Sigmoid colon (tissue), 7 donors: ENCODE data around the gene FAM78B. TPM values are rescaled to one million over a fixed set of nuclear protein-coding genes. Genes with fewer than 3 reads are reported as not detected.

ENCODE experiments used
- DNase-seq: peaks from one replicate; pipeline ENCODE4 v3.0.0-alpha.2; 2019
- H3K27ac ChIP-seq, 4 donors: fragments of 200-600 bp; sonication (generic); one replicate each; pipeline ENCODE4 v1.5.1; 2016 to 2019; ENCODE audit warnings: mild to moderate bottlenecking in 1 of 4
- H3K27me3 ChIP-seq, 3 donors: fragments of 200-600 bp; sonication (generic); one replicate each; pipeline ENCODE4 v1.5.1; 2019; ENCODE audit warnings: mild to moderate bottlenecking in 1 of 3
- H3K36me3 ChIP-seq, 4 donors: fragments of 200-600 bp; sonication (generic); one replicate each; pipeline ENCODE4 v1.5.1; 2016 to 2019
- H3K4me1 ChIP-seq, 4 donors: fragments of 200-600 bp; sonication (generic); one replicate each; pipeline ENCODE4 v1.5.1; 2017 to 2019
- H3K4me3 ChIP-seq, 4 donors: fragments of 200-600 bp; sonication (generic); one replicate each; pipeline ENCODE4 v1.5.1; 2017 to 2019; ENCODE audit warnings: mild to moderate bottlenecking in 2 of 4, moderate library complexity in 1 of 4
- H3K9me3 ChIP-seq, 4 donors: fragments of 200-600 bp in 3 of 4; sonication (generic) in 3 of 4; one replicate each; pipeline versions ENCODE4 v1.5.1 to v1.6.1; 2013 to 2019
- CTCF ChIP-seq, 4 experiments: fragments of 450-650 bp in 3 of 4; fragments of 200-600 bp in 1 of 4; IDR thresholded peaks; one replicate each; pipeline ENCODE4 v1.5.1; 2016 to 2019; ENCODE audit warnings: antibody characterized with exemption in 4 of 4, mild to moderate bottlenecking in 3 of 4, moderate library complexity in 2 of 4
- EP300 ChIP-seq, 4 donors: sonication (generic); formaldehyde crosslinking; IDR thresholded peaks; one replicate each; pipeline ENCODE4 v1.6.1; 2017; ENCODE audit warnings: antibody characterized with exemption in 4 of 4
- POLR2A ChIP-seq, 2 donors: fragments of 450-650 bp; IDR thresholded peaks; one replicate each; pipeline ENCODE4 v1.6.1; 2016; ENCODE audit warnings: antibody characterized with exemption in 2 of 2, mild to moderate bottlenecking in 2 of 2, moderate library complexity in 2 of 2
- POLR2AphosphoS5 ChIP-seq, 4 donors: sonication (generic); formaldehyde crosslinking; IDR thresholded peaks; one replicate each; pipeline ENCODE4 v1.6.1; 2017; ENCODE audit warnings: antibody characterized with exemption in 4 of 4
- WGBS, 2 donors: extraction: QIAGEN DNeasy Blood & Tissue Kit; methylation state at CpG; one replicate each; pipeline ENCODE4 v1.1.7; 2013; 5-methylcytosine and 5-hydroxymethylcytosine counted together
- intact Hi-C: fragments of 100-400 bp; cut with DNase I; formaldehyde crosslinking; loops from one replicate; pipeline ENCODE4 v1.15.1; 2023
- polyA plus RNA-seq, 3 donors: library from polyadenylated mRNA; stranded (reverse); fragments of 200-250 nt; gene quantifications; one replicate each; pipeline ENCODE4 v1.2.3, GENCODE V29; 2013
- total RNA-seq, 4 donors: library from RNA; depleted of rRNA; stranded (reverse); fragments of >200 nt; gene quantifications; one replicate each; pipeline ENCODE4 v1.1.0, GENCODE V29; 2016
- donor health status: healthy with polysubstance abuse.
- donor health status: Bipolar disorder and iron deficiency.
- donor health status: healthy.

Gene FAM78B
- total and polyA plus RNA-seq, 7 donors: 0.23 to 5.4 (median 2.0) TPM

- WGBS, 2 donors: 20 to 52% methylated on average over 2 of the region's 2 CpGs
Observed at GRCh38 chr1:166172106-166172505, 5.3 kb upstream of the FAM78B start.

GRCh38 chr1:166170726-166171125, 3.9 kb upstream of the FAM78B start:
- H3K9me3 ChIP-seq: no peaks in the 10 kb centered on the region
- no peak overlapping the region for H3K27ac ChIP-seq
- peak; percentile 6 to 46 (median 20) for TF ChIP-seq POLR2AphosphoS5 (IDR thresholded peaks at IDR 0.05)
- no peak for TF ChIP-seq CTCF (IDR thresholded peaks at IDR 0.05)
- TF ChIP-seq POLR2A (IDR thresholded peaks at IDR 0.05): no peak
- TF ChIP-seq EP300 (IDR thresholded peaks at IDR 0.05): no peak
- WGBS, 2 donors: 24 to 63% methylated on average over 2 of the region's 2 CpGs
- H3K27me3 ChIP-seq: no peaks in the 10 kb centered on the region
- H3K36me3 ChIP-seq: no peaks in the 10 kb centered on the region
- H3K4me3 ChIP-seq: no peak overlapping the region
- intact Hi-C loops: no loop called here
- peaks cover 0 to 13% (median 10%) of the 10 kb centered on the region in 4 donors for H3K4me1 ChIP-seq
- DNase-seq: no peak

More at GRCh38 chr1:166172106-166172505, 5.3 kb upstream of the FAM78B start:
- DNase-seq: no peak
- Histone ChIP-seq H3K36me3 (no peaks in the 10 kb centered on the region), H3K4me1 (peaks cover 0 to 7% (median 6%) of the 10 kb centered on the region in 4 donors), H3K27ac (no peak overlapping the region), H3K9me3 (no peaks in the 10 kb centered on the region), H3K27me3 (no peaks in the 10 kb centered on the region), H3K4me3 (no peak overlapping the region)
- no peak for TF ChIP-seq CTCF (IDR thresholded peaks at IDR 0.05)
- TF ChIP-seq POLR2AphosphoS5 (IDR thresholded peaks at IDR 0.05): no peak
- no peak for TF ChIP-seq EP300 (IDR thresholded peaks at IDR 0.05)
- intact Hi-C loops: no loop called here

GRCh38 chr1:166170075-166170474, 3.3 kb upstream of the FAM78B start:
- DNase-seq: no peak
- WGBS, 2 donors: 73 to 75% methylated on average over 2 of the region's 2 CpGs
- intact Hi-C loops: no loop called here
- TF ChIP-seq POLR2AphosphoS5 (IDR thresholded peaks at IDR 0.05): no peak
- no peak for TF ChIP-seq CTCF (IDR thresholded peaks at IDR 0.05)
- no peak for TF ChIP-seq POLR2A (IDR thresholded peaks at IDR 0.05)
- Histone ChIP-seq H3K4me3 (no peak overlapping the region), H3K27me3 (no peaks in the 10 kb centered on the region), H3K36me3 (no peaks in the 10 kb centered on the region), H3K9me3 (no peaks in the 10 kb centered on the region), H3K27ac (peak overlapping the region in 1 of 4 donors; percentile 41), H3K4me1 (peaks cover 0 to 20% (median 16%) of the 10 kb centered on the region in 4 donors)

- H3K4me3 ChIP-seq: no peak overlapping the region
- H3K9me3 ChIP-seq: no peaks in the 10 kb centered on the region
- no peak overlapping the region for H3K27ac ChIP-seq
- TF ChIP-seq POLR2A (IDR thresholded peaks at IDR 0.05) (no peak), EP300 (IDR thresholded peaks at IDR 0.05) (no peak), CTCF (IDR thresholded peaks at IDR 0.05) (no peak), POLR2AphosphoS5 (IDR thresholded peaks at IDR 0.05) (no peak)
- no peaks in the 10 kb centered on the region for H3K36me3 ChIP-seq
- H3K4me1 ChIP-seq: peaks cover 0 to 27% (median 21%) of the 10 kb centered on the region in 4 donors
- DNase-seq: no peak
- no peaks in the 10 kb centered on the region for H3K27me3 ChIP-seq
- WGBS, 2 donors: 69% methylated on average over 3 of the region's 3 CpGs
- intact Hi-C loops: loop anchor here (5.0 to 10.0 kb wide), 2 partner anchors 242 to 574 kb away; no protein-coding TSS in a partner anchor
Observed at GRCh38 chr1:166169182-166169581, 2.4 kb upstream of the FAM78B start.

GRCh38 chr1:166167572-166167925, 748 bp upstream of the FAM78B start:
- peak overlapping the region; percentile 56 to 83 (median 73) for H3K27ac ChIP-seq
- H3K4me1 ChIP-seq: peaks cover 0 to 27% (median 21%) of the 10 kb centered on the region in 4 donors
- no peaks in the 10 kb centered on the region for H3K36me3 ChIP-seq
- intact Hi-C loops: loop anchor here (5.0 to 10.0 kb wide), 2 partner anchors 240 to 573 kb away; no protein-coding TSS in a partner anchor
- H3K9me3 ChIP-seq: no peaks in the 10 kb centered on the region
- no peak for DNase-seq
- TF ChIP-seq EP300 (IDR thresholded peaks at IDR 0.05): no peak
- no peak for TF ChIP-seq POLR2AphosphoS5 (IDR thresholded peaks at IDR 0.05)
- no peak for TF ChIP-seq CTCF (IDR thresholded peaks at IDR 0.05)
- TF ChIP-seq POLR2A (IDR thresholded peaks at IDR 0.05): no peak
- peak overlapping the region; percentile 46 to 79 (median 74) for H3K4me3 ChIP-seq
- WGBS, 2 donors: 9 to 43% methylated on average over 5 of the region's 5 CpGs
- no peaks in the 10 kb centered on the region for H3K27me3 ChIP-seq
